ENCODE data around the gene CAD. TPM values are rescaled to one million over a fixed set of nuclear protein-coding genes. Genes with fewer than 3 reads are reported as not detected.

Gene CAD
- total and polyA plus RNA-seq, 9 of the 15 experiments (the other 6 are each of a cell fraction or from before 2014, with no cell fraction given) = 7.5 to 126 (median 33.7) TPM

DNA sequence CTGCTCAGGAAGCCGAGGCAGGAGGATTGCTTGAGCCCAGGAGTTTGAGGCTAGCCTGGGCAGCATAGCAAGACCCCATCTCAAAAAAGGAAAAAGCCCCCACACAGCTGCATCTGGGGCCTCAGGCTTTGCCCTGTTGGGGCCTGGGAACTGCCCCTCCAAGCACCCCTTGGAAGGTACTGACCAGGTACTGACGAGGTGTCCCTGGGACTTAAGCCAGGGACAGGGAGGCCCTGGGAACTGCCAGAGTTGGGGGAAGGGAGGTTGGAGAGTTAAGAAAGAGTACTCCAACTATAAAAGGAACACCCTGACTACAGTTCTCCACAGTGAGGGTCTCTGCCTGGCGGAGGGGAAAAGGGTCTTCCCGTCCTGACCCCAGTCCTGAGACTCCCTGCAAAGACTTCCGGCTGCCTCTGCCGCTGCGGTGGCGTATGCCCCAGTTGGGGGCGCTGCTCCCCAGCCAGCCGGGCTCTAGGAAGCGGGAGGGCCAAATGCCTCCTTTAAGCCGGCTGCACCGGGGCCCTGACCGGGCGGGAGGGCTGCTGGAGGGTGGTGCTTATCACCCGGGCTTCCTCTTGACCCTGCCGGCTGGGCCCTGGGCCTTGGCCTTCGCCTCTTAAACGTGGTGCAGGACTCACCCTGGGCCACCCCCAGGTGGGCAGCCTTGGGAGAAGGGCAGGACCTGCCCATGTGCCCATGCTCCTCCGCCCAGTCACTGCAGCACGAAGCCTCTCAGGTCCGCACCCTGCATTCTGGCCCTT, 32.9 kb downstream of the CAD start (continued):
- TF ChIP-seq MITF (IDR thresholded peaks at IDR 0.05) (no peak), MTA1 (IDR thresholded peaks at IDR 0.05; ENCODE audit: borderline replicate concordance) (no peak)

DNA sequence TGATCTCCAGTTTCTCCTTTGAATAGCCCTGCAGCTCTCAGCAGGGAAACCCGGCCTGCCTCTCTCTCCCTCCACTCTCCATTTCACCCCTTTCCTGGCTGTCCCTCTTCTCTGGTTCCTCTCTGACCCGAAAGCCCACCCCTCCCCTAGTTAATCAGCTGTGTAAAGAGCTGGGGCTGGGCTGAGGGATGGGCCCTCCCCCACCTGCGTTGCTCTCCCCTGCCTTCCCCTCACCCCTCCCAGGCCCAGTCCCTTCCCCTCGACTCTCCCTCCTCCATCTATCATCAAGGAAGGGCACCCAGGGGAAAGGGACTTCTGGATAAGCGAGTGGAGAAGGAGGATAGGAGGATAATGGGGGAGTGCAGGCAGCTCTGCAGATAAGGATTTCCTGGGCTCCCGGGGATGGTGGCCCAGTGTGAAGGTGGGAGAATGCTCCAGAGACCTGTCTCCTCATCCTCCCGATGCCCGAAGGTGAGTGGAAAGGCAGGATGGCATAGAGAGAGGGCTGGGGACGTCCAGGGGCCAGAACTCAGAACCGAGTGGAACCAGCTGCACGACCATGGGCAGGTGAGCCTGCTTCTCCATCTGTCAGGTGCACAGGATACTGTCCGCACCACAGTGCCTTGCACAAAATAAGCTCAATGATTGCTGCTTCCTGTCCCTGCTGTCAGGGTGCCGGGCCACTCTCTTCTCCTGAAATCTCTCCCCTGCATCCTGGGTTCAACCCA, 33.6 kb downstream of the CAD start:
- ChIA-PET CTCF (ENCODE audit: low intra/inter-chr PET ratio) (interaction anchor here (0.6 to 2.2 kb wide), 4 partner anchors 29 to 432 kb away, joined by 4 to 23 read pairs (median 11); no protein-coding TSS in a partner anchor), POLR2A (interaction anchor here (0.8 to 1.0 kb wide), 2 partner anchors 15 to 20 kb away, joined by 3 read pairs; no protein-coding TSS in a partner anchor)
- Histone ChIP-seq H3K27ac (ENCODE audit: extremely low read depth, low read depth, low read length) (no peak overlapping the region; the same call in 2 of the 3 replicates), H4K20me1 (replicated peaks; ENCODE audit: control insufficient read depth, insufficient read depth, low read length) (no peaks in the 10 kb centered on the region; the same call in 1 of the 2 replicates), H3K9me3 (replicated peaks; ENCODE audit: control insufficient read depth, insufficient read depth, low read depth, low read length) (no peaks in the 10 kb centered on the region), H3K4me3 (no peak overlapping the region), H3K36me3 (ENCODE audit: control insufficient read depth, insufficient read depth, low read length) (no peaks in the 10 kb centered on the region), H3K9me1 (ENCODE audit: control insufficient read depth, insufficient read depth, low read length) (no peaks in the 10 kb centered on the region), H3K9ac (ENCODE audit: insufficient read depth in 1 of 2, low read depth in 2 of 2, low read length in 2 of 2) (peak overlapping the region in 1 of 2 experiments; percentile 87; a peak in 3 of 4 replicates), H3K4me2 (ENCODE audit: insufficient read depth, low read length) (no peak overlapping the region; the same call in 1 of the 2 replicates), H3K27me3 (ENCODE audit: control insufficient read depth in 2 of 2, insufficient read depth in 2 of 2, low read length in 2 of 2) (no peaks in the 10 kb centered on the region), H3K79me2 (ENCODE audit: control insufficient read depth, insufficient read depth, low read length) (no peaks in the 10 kb centered on the region), H2AFZ (ENCODE audit: low read depth, low read length) (peak overlapping the region; percentile 95), H3K4me1 (replicated peaks in 1 of 2; ENCODE audit: control insufficient read depth in 2 of 2, insufficient read depth in 2 of 2, low read length in 2 of 2) (peaks cover 15 to 26% of the 10 kb centered on the region in 2 experiments)
- DNase-seq (ENCODE audit: extremely low read depth in 1 of 4, low spot score in 3 of 4) = peak in 2 of 4 experiments; percentile 39 to 44
- no TSS peak for BruUV-seq (replicated peaks)
- 34% methylated on average over 13 of the region's 13 CpGs for WGBS (ENCODE audit: insufficient coverage, low coverage, missing lambda C conversion rate)
- no peak for ATAC-seq
- intact Hi-C loops (cut with micrococcal nuclease) = loop anchor here (1.0 kb wide), 2 partner anchors 29 to 52 kb away; no protein-coding TSS in a partner anchor
- in situ Hi-C loops (cut with MboI) = no loop called here
- FAIRE-seq = no peak
- TF ChIP-seq ELF2 (CRISPR knock-in tag; IDR thresholded peaks at IDR 0.05) (no peak), KHSRP (IDR thresholded peaks at IDR 0.05) (no peak), SETDB1 (IDR thresholded peaks at IDR 0.05; ENCODE audit: low read length) (no peak), CBFA2T3 (IDR thresholded peaks at IDR 0.05) (0 out of 2 replicates have a peak, but pooled peaks have one; percentile 28), BACH1 (tag; IDR thresholded peaks at IDR 0.05) (no peak), KAT7 (CRISPR knock-in tag; IDR thresholded peaks at IDR 0.05; ENCODE audit: borderline replicate concordance) (no peak), TCFL5 (CRISPR knock-in tag; conservative IDR thresholded peaks at IDR 0.05) (no peak), SMARCC2 (IDR thresholded peaks at IDR 0.05; ENCODE audit: low read depth) (no peak), FOXJ2 (tag; IDR thresholded peaks at IDR 0.05) (no peak)
- TF ChIP-seq, protein P1, sequence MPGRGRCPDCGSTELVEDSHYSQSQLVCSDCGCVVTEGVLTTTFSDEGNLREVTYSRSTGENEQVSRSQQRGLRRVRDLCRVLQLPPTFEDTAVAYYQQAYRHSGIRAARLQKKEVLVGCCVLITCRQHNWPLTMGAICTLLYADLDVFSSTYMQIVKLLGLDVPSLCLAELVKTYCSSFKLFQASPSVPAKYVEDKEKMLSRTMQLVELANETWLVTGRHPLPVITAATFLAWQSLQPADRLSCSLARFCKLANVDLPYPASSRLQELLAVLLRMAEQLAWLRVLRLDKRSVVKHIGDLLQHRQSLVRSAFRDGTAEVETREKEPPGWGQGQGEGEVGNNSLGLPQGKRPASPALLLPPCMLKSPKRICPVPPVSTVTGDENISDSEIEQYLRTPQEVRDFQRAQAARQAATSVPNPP (IDR thresholded peaks at IDR 0.05; ENCODE audit: borderline replicate concordance, insufficient read depth, insufficient read length) = no peak
- TF ChIP-seq, protein P2, sequence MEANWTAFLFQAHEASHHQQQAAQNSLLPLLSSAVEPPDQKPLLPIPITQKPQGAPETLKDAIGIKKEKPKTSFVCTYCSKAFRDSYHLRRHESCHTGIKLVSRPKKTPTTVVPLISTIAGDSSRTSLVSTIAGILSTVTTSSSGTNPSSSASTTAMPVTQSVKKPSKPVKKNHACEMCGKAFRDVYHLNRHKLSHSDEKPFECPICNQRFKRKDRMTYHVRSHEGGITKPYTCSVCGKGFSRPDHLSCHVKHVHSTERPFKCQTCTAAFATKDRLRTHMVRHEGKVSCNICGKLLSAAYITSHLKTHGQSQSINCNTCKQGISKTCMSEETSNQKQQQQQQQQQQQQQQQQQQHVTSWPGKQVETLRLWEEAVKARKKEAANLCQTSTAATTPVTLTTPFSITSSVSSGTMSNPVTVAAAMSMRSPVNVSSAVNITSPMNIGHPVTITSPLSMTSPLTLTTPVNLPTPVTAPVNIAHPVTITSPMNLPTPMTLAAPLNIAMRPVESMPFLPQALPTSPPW (CRISPR knock-in tag; IDR thresholded peaks at IDR 0.05) = no peak
- TF ChIP-seq, protein P3, sequence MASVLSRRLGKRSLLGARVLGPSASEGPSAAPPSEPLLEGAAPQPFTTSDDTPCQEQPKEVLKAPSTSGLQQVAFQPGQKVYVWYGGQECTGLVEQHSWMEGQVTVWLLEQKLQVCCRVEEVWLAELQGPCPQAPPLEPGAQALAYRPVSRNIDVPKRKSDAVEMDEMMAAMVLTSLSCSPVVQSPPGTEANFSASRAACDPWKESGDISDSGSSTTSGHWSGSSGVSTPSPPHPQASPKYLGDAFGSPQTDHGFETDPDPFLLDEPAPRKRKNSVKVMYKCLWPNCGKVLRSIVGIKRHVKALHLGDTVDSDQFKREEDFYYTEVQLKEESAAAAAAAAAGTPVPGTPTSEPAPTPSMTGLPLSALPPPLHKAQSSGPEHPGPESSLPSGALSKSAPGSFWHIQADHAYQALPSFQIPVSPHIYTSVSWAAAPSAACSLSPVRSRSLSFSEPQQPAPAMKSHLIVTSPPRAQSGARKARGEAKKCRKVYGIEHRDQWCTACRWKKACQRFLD (CRISPR knock-in tag; IDR thresholded peaks at IDR 0.05) = no peak
